DMS153 (cell line): Measurements from ENCODE around the gene GTF3C6.
A peak's percentile ranks its signal among the peaks of the same experiment; 100 is the strongest.
"Not testable (repeated sequence)": the region's sequence is repeated elsewhere in the genome, so short reads cannot be mapped to it uniquely, and the experiment has no call there.

ENCODE experiments used
- DNase-seq: peaks from one replicate; lab custom pipeline; 2025; lab: John Stamatoyannopoulos, UW

Gene GTF3C6

GRCh38 chr6:110958329-110959192 is at the start of gene GTF3C6:
TSS of gene GTF3C6 (plus strand) at chr6:110958706. CDS start at chr6:110958770, 64 bp downstream.
- peak; percentile 80 for DNase-seq

- no peak for DNase-seq
Measured at GRCh38 chr6:110930781-110931180, 27.7 kb upstream of the GTF3C6 start.

- no peak for DNase-seq
Measured at GRCh38 chr6:110933912-110934311, 24.6 kb upstream of the GTF3C6 start.

GRCh38 chr6:110934381-110934898 is 24.1 kb upstream of the GTF3C6 start:
- no peak for DNase-seq

GRCh38 chr6:110935171-110935570 is 23.3 kb upstream of the GTF3C6 start:
- no peak for DNase-seq

GRCh38 chr6:110938171-110938570 is 20.3 kb upstream of the GTF3C6 start:
- no peak for DNase-seq

- DNase-seq, result no peak
Measured at GRCh38 chr6:110939429-110940200, 18.9 kb upstream of the GTF3C6 start.

GRCh38 chr6:110944681-110945151 is 13.8 kb upstream of the GTF3C6 start:
- DNase-seq, result no peak

- DNase-seq, result no peak
Measured at GRCh38 chr6:110946498-110946897, 12.0 kb upstream of the GTF3C6 start.

GRCh38 chr6:110949679-110950285 is 8.7 kb upstream of the GTF3C6 start:
- DNase-seq, result no peak

- DNase-seq, result no peak
Measured at GRCh38 chr6:110950440-110950839, 8.1 kb upstream of the GTF3C6 start.

GRCh38 chr6:110951008-110951407 is 7.5 kb upstream of the GTF3C6 start:
- no peak for DNase-seq

GRCh38 chr6:110951986-110952794 is 6.3 kb upstream of the GTF3C6 start:
- no peak for DNase-seq

GRCh38 chr6:110953633-110954303 is 4.7 kb upstream of the GTF3C6 start:
- no peak for DNase-seq

GRCh38 chr6:110960014-110960390 is 1.5 kb downstream of the GTF3C6 start:
- no peak for DNase-seq

- DNase-seq, result not testable (repeated sequence)
Measured at GRCh38 chr6:110962636-110963035, 4.1 kb downstream of the GTF3C6 start.

GRCh38 chr6:110965629-110966229 is 7.2 kb downstream of the GTF3C6 start:
- DNase-seq, result no peak

- DNase-seq, result not testable (repeated sequence)
Measured at GRCh38 chr6:110968661-110969060, 10.2 kb downstream of the GTF3C6 start.

- DNase-seq, result no peak
Measured at GRCh38 chr6:110971468-110971867, 13.0 kb downstream of the GTF3C6 start.

- DNase-seq, result no peak
Measured at GRCh38 chr6:110976575-110976974, 18.1 kb downstream of the GTF3C6 start.
